CD4-positive, alpha-beta T cell treated with Interleukin-15 for 1 hour (primary cell): ENCODE data around the gene PRTN3.

Experiments
- DNase-seq: peaks from one replicate; pipeline ENCODE4 v3.0.0-alpha.2; 2020

Gene PRTN3

GRCh38 chr19:803686-804418 is 36.9 kb upstream of the PRTN3 start:
- no peak for DNase-seq

- no peak for DNase-seq
These were observed 36.2 kb upstream of the PRTN3 start for GRCh38 chr19:804419-805165.

- DNase-seq = no peak
These were observed 35.6 kb upstream of the PRTN3 start for GRCh38 chr19:805166-805551.

GRCh38 chr19:805600-806550 is 34.9 kb upstream of the PRTN3 start:
- no peak for DNase-seq

DNA sequence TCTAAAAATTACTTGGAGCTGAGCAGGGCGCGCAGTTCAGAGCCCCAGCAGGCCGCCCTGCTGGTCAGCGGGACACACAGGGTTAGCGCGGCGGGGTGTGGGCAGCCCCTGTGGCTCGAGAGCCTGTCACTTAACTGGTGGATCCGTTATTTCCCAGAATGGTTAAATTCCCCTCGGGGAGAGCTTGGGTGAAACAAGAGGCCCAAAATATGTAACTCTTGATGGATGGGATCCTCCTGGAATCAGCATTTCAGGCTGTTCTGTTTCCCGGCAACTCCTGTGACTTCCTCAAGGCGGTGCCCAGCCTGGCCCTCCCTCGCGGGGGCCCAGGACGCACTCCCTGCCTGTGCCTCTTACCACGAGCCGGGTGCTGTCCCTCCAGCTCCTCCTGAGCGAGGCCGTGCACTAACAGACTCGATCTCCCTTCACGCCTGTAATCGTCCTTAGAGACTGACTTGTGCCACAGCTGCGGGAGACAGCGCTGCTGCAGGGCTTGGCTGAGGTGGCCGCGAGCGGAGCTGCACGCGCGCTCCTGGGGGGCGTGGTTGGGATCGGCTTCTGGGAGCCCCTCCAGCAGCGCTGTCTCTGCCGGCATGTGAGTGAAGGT is 33.9 kb upstream of the PRTN3 start:
- DNase-seq = no peak

- no peak for DNase-seq
These were observed 33.0 kb upstream of the PRTN3 start for GRCh38 chr19:807627-808422.

- DNase-seq = no peak
These were observed 32.4 kb upstream of the PRTN3 start for GRCh38 chr19:808423-808775.

DNA sequence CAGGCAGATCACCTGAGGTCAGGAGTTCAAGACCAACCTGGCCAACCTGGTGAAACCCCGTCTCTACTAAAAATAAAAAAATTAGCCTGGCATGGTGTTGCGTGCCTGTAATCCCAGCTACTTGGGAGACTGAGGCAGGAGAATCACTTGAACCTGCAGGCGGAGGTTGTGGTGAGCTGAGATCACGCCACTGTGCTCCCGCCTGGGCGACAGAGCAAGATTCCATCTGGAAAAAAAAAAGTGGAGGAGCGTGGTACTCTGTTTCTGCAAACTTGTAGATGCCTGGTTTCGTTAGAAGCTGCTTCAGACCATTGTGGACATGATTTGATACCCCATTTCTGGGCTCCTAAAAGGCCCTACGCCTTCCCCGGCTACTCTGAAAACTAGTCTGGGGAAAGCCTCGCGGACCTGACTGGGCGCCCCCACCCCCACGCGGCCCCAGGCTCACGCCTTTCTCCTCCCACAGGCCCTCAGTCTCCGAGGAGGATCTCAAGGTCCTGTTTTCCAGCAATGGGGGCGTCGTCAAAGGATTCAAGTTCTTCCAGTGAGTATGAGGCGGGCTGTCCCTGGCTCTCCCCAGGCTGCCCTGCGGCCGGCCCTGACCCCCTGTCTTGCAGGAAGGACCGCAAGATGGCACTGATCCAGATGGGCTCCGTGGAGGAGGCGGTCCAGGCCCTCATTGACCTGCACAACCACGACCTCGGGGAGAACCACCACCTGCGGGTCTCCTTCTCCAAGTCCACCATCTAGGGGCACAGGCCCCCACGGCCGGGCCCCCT is 30.5 kb upstream of the PRTN3 start:
- DNase-seq = no peak

DNA sequence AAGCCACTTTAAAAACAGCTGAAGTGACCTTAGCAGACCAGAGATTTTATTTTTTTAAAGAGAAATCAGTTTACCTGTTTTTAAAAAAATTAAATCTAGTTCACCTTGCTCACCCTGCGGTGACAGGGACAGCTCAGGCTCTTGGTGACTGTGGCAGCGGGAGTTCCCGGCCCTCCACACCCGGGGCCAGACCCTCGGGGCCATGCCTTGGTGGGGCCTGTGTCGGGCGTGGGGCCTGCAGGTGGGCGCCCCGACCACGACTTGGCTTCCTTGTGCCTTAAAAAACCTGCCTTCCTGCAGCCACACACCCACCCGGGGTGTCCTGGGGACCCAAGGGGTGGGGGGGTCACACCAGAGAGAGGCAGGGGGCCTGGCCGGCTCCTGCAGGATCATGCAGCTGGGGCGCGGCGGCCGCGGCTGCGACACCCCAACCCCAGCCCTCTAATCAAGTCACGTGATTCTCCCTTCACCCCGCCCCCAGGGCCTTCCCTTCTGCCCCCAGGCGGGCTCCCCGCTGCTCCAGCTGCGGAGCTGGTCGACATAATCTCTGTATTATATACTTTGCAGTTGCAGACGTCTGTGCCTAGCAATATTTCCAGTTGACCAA is 29.8 kb upstream of the PRTN3 start:
- no peak for DNase-seq

DNA sequence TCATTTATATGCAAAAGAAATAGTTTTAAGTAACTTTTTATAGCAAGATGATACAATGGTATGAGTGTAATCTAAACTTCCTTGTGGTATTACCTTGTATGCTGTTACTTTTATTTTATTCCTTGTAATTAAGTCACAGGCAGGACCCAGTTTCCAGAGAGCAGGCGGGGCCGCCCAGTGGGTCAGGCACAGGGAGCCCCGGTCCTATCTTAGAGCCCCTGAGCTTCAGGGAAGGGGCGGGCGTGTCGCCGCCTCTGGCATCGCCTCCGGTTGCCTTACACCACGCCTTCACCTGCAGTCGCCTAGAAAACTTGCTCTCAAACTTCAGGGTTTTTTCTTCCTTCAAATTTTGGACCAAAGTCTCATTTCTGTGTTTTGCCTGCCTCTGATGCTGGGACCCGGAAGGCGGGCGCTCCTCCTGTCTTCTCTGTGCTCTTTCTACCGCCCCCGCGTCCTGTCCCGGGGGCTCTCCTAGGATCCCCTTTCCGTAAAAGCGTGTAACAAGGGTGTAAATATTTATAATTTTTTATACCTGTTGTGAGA is 29.2 kb upstream of the PRTN3 start:
- DNase-seq = no peak

- DNase-seq = no peak
These were observed 28.6 kb upstream of the PRTN3 start for GRCh38 chr19:812049-812746.

DNA sequence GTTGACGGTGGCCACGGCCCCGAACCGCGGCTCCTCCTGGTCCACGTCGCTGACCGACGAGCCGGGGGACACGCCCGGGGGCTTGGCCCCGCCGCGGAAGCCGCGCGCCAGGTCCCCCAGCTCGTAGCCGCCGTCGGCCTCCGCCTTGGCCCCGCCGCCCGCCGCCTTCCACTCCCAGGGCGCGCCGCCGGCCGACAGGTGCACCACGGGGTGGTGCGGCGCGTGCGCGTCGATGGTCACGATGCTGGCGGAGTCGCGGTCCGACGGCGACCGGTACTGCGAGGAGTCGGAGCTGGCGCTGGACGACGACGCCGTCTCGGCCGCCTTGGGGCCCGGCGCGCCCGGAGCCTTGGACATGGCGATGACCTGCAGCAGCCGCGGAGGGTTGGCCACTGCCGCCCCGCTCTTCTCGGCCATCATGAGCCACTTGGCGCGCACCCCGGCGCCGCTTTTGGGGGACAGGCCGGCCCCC is 28.0 kb upstream of the PRTN3 start:
- no peak for DNase-seq

DNA sequence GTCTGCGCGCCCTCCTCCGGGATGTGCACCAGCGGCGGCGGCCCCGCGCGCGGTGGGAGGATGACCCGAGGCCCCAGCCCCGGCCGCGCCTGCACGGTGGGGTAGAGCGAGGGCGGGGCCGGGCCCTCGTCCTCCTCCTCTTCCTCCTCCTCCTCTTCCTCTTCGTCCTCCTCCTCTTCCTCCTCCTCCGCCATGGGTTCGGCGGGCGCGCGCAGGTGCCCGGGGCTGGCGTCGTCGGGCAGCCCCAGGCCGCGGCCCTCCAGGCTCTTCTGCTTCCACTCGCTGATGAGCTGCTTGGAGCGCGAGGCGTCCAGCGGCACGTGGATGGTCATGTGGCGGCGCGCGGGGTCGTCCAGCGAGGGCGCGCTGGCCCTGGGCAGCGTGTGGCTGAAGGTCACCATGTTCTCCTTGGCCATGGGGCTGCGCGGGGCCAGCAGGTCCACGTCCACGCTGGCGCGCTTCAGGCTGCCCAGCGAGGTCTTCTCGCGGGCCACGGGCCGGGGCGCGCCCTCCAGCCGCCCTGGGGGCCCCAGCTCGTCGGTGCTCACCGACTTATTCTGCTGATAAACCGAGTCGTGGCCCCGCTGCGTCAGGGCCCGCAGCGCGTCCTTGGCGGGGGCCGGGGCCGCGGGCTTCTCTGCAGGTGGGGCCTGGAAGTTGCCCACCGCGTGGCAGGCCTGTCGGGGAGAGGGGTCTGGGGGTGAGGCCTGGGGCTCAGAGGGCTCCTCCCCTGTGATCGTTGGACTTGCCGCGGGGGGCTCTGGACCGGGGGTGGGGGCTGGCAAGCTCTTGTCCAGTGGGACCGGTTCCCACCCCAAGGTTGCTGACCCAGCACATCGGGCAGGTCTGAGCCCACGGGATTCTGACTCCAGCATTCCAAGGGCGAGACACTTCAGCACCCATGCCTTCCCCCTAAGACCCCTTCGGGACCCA is 27.3 kb upstream of the PRTN3 start:
- DNase-seq = no peak

GRCh38 chr19:814152-815078 is 26.4 kb upstream of the PRTN3 start:
- no peak for DNase-seq

DNA sequence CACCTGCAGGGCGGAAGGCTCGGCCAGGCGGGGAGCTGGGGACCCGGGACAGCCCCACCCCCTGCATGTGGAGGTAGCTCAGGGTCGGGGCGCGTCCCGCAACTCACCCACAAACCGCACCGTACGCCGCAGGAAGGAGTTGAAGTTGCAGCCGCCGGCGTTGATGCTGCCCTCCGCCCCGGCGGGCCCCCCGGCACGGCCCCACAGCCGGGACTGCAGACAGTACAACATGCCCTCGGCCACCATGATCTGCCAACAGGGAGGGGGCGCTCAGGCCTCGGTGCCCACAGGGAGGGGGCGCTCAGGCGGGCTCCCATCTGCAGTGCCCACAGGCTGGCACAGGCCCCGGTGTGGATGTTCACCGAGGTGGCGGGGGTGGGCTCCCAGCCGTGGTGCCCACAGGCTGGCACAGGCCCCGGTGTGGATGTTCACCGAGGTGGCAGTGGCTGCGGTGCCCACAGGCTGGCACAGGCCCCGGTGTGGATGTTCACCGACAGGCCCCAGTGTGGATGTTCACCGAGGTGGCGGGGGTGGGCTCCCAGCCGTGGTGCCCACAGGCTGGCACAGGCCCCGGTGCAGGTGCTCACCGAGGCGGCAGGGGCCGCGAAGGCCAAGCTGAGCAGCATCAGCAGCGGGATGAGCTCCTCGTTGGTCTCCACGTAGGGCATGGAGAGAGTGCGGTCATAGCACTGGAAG is 25.6 kb upstream of the PRTN3 start:
- DNase-seq = no peak

GRCh38 chr19:815775-816499 is 24.9 kb upstream of the PRTN3 start:
- no peak for DNase-seq
